ENCODE data around the gene ANGPTL4.
A peak's percentile ranks its signal among the peaks of the same experiment; 100 is the strongest.
"Not testable (repeated sequence)": the region's sequence is repeated elsewhere in the genome, so short reads cannot be mapped to it uniquely, and the experiment has no call there.

Gene ANGPTL4

GRCh38 chr19:8363803-8364771, at the start of gene ANGPTL4:
ANGPTL4 (plus strand) TSS chr19:8364155; CDS start chr19:8364322, 167 bp downstream.
- peak; percentile 38 to 81 (median 48) for DNase-seq (ENCODE audit: low read depth in 3 of 3)

GRCh38 chr19:8314981-8315640, 48.8 kb upstream of the ANGPTL4 start:
- not testable (repeated sequence) for DNase-seq (ENCODE audit: low read depth in 3 of 3)

- no peak for DNase-seq (ENCODE audit: low read depth in 3 of 3)
Observed at GRCh38 chr19:8316351-8317125, 47.4 kb upstream of the ANGPTL4 start.

GRCh38 chr19:8318835-8319234, 45.1 kb upstream of the ANGPTL4 start:
- not testable (repeated sequence) for DNase-seq (ENCODE audit: low read depth in 3 of 3)

GRCh38 chr19:8319807-8320520, 44.0 kb upstream of the ANGPTL4 start:
- DNase-seq (ENCODE audit: low read depth in 3 of 3) = no peak

GRCh38 chr19:8320564-8321066, 43.3 kb upstream of the ANGPTL4 start:
- no peak for DNase-seq (ENCODE audit: low read depth in 3 of 3)

- peak; percentile 94 to 96 (median 95) for DNase-seq (ENCODE audit: low read depth in 3 of 3)
Observed at GRCh38 chr19:8321067-8321985, 42.6 kb upstream of the ANGPTL4 start, which contains the start of the genes NDUFA7 and RPS28. NDUFA7 (minus strand) TSS chr19:8321375; CDS start chr19:8321358, 17 bp downstream. RPS28 (plus strand) TSS chr19:8321496; CDS start chr19:8321531, 35 bp downstream.

- DNase-seq (ENCODE audit: low read depth in 3 of 3) = no peak
Observed at GRCh38 chr19:8321986-8322637, 41.8 kb upstream of the ANGPTL4 start.

GRCh38 chr19:8322638-8322997, 41.3 kb upstream of the ANGPTL4 start:
- no peak for DNase-seq (ENCODE audit: low read depth in 3 of 3)

GRCh38 chr19:8323781-8324185, 40.2 kb upstream of the ANGPTL4 start:
- no peak for DNase-seq (ENCODE audit: low read depth in 3 of 3)

- no peak for DNase-seq (ENCODE audit: low read depth in 3 of 3)
Observed at GRCh38 chr19:8324186-8325050, 39.5 kb upstream of the ANGPTL4 start.

GRCh38 chr19:8325454-8325853, 38.5 kb upstream of the ANGPTL4 start:
- no peak for DNase-seq (ENCODE audit: low read depth in 3 of 3)

- no peak for DNase-seq (ENCODE audit: low read depth in 3 of 3)
Observed at GRCh38 chr19:8329996-8330395, 34.0 kb upstream of the ANGPTL4 start.

- DNase-seq (ENCODE audit: low read depth in 3 of 3) = no peak
Observed at GRCh38 chr19:8331263-8331845, 32.6 kb upstream of the ANGPTL4 start.

GRCh38 chr19:8332976-8333766, 30.8 kb upstream of the ANGPTL4 start:
- DNase-seq (ENCODE audit: low read depth in 3 of 3) = no peak

GRCh38 chr19:8333767-8334457, 30.0 kb upstream of the ANGPTL4 start:
- DNase-seq (ENCODE audit: low read depth in 3 of 3) = no peak
